ENCODE measurements around the gene ARHGEF10L.

Gene ARHGEF10L

DNA sequence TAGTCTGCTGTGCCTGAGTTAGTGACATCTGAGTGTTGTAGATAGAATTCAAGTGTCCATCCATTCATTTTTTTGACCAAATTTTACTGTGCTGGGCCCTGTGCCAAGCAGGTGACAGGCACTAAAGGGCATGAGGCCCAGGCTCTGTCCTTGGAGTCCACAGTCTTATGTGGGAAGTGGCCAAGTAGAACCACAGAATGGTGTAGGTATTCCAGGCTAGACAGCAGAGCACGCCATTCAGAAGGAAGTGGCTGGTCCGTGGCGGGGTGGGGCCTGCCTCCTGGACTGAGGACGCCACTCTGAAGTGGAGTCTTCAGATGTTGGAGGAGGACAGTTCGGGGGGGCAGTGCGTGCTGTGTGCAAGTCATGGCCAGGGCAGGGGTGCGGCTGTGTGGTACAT is 146.8 kb downstream of the ARHGEF10L start:
- no peak for DNase-seq

DNA sequence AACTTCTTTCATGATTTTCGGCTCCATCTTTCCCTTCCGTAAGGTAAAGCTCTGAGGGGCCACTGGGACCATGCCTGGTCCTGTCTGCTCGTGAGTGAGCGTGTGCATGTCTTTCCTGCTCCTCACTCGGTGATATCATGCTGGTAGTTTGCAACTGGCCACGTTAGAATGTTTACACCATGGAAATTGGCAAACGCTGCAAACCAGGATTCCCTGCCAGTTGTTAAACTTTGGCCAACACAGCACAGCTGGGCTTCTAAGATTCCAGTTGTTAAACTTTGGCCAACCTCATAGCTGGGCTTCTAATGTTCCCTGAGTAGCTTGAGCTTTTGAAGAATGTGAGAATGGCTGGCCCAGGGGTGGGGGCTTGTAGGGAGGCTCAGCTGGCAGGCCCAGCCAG is 147.6 kb downstream of the ARHGEF10L start:
- no peak for DNase-seq

DNA sequence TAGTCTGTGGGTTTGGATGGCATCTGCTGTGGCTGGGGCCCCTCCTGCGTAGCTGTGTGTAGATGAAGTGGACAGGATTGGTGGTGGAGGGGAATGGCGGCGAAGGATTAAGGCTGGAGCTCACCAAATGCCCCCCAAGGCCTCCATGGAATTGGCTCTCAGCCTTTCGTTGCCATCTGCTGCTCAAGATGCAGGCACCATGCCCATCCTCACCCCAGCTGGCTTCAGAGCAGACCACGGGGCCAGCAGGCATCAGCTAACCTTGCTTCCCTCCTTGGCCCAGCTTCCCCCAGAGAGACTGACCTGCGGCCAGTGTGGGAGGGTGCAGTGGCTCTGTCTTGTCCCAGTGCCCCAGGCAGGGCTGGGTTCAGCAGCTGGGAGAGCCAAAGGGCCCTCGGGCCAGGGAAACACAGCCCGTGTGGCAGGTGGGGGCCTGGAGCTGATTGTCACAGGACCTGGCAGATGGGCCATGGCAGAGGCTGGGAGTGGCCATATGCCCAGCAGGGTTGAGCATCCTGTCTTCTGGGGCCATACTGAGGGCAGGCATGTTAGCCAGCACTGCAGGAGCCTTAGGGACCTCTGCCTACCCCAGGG is 148.8 kb downstream of the ARHGEF10L start:
- DNase-seq = no peak

DNA sequence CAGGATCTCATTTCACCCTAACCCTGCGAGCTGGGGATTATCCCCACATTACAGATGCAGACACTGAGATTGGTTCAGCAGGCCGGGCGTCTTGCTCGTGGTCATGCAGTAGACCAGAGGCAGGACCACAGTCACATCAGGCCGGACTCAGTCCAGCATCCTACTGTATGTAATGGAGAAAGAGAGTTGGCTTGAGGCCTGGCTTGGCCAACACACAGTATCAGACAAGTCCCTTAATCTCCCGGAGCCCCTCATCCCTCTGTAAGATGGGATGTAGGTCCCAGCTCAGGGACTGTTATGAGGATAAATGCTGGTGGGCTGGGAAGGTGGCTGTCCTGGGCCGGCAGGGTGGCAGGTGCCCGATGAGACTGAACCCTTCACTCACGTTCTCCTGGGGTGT is 149.5 kb downstream of the ARHGEF10L start:
- DNase-seq = no peak

DNA sequence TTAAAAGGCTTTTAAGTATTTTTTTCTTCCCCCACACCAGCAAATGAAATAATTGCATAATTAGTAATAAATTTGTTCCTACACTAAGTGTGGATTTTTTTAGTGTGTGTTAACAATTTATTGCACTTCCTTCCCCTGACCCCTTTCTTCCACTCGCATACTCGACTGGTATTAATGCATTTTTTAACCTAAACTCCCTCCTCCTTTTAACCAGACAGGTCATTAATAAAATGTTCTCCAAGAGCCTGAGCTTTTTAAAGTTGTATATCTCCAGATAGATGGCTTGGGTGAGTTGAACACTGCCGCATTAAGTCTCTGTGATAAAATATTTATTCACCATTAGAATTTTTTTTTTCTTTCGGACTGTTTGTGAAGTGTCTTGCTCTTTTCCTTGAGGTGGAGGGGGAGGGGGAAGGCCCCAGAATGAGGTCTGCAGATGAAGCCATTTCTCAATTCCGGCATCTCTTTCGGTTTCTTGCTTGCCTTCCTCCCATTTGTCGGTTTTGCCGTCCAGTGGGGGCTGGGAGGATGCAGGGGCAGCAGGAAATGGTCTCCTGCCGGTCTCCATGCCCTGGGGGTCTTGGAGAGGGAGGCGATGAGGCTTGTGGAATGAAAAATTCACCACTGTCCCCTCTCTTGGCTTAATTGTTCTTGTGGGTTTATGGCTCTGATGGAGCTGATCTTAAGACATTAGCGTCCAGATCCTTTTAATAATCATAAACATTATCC is 151.6 kb downstream of the ARHGEF10L start:
- no peak for DNase-seq

DNA sequence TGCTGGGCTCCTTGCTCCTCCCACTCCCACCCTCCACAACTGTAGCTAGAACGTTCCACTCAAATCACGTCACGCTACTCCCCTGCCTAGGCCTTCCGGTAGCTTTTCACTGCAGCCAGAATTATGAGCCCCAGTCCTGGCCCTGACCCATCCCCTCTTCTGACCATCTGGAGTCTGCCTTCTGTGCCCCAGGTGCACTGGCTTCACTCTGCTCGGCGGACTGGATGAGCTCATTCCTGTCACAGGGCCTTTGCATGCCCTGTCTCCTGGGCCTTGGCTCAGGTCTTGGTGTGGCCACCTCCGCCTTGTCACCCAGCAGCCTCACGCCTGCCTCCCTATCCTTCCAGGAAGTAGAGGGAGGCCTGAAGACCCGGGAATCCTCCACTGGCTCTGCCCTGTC is 153.1 kb downstream of the ARHGEF10L start:
- no peak for DNase-seq

DNA sequence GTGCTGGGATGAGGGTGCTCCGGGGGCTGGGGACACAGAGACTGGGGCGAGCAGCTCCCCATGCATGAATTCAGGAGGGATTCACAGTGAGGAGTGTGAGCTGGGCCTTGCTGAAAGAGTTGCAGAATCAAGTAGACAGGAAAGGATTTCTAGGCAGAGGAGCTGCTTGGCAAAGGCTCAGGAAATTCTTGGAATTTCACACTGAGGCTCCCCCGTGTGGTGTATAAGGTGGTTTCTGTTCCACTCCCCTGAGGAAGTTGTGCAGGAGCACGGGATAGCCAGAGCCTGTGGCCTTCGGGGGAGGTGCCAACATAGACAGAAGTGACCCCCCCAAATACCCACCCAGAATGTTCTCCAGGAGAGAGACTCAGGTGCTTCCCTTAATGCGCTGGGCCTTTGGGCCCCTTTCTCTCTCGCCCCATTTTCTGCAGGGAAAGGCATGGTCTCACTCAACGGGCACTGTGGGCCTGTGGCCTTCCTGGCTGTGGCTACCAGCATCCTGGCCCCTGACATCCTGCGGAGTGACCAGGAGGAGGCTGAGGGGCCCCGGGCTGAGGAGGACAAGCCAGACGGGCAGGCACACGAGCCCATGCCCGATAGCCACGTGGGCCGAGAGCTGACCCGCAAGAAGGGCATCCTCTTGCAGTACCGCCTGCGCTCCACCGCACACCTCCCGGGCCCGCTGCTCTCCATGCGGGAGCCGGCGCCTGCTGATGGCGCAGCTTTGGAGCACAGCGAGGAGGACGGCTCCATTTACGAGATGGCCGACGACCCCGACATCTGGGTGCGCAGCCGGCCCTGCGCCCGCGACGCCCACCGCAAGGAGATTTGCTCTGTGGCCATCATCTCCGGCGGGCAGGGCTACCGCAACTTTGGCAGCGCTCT is 157.2 kb downstream of the ARHGEF10L start:
- no peak for DNase-seq

DNA sequence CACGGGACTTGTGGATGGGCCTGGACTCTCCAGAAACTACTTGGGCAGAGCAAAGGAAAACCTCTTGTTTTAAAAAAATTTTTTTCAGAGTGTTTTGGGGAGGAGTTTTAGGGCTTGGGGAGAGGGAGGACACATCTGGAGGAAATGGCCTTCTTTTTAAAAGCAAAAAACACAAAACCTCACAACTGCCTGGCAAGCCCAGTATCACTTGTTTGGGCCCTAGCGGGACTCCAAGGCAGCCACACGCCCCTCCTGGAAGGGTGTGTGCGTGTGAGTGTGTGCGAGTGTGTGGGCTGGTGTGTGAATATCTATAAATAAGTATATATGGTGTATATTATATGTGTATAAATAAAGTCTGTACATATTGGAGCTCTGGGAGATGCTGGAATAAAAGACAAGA is 158.0 kb downstream of the ARHGEF10L start:
- DNase-seq = no peak

DNA sequence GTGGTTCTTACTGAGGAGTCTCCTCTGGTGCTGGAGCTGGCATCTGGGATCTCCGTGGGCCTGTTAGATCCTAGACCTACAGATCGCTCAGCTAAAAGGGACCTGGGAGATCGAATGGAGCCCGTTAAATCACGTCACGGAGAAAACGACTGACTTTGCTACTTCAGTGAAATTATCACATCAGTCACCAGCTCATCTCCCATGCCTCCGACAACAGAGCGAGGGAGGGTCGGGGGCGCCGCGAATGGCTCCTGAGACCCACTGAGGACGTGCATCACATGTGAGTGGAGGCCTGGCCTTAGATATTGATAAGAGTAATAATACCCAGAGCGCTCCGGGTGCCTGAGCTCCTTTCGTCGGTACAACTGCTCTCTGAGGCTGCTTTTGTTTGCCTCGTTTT is 160.1 kb downstream of the ARHGEF10L start:
- DNase-seq = no peak

DNA sequence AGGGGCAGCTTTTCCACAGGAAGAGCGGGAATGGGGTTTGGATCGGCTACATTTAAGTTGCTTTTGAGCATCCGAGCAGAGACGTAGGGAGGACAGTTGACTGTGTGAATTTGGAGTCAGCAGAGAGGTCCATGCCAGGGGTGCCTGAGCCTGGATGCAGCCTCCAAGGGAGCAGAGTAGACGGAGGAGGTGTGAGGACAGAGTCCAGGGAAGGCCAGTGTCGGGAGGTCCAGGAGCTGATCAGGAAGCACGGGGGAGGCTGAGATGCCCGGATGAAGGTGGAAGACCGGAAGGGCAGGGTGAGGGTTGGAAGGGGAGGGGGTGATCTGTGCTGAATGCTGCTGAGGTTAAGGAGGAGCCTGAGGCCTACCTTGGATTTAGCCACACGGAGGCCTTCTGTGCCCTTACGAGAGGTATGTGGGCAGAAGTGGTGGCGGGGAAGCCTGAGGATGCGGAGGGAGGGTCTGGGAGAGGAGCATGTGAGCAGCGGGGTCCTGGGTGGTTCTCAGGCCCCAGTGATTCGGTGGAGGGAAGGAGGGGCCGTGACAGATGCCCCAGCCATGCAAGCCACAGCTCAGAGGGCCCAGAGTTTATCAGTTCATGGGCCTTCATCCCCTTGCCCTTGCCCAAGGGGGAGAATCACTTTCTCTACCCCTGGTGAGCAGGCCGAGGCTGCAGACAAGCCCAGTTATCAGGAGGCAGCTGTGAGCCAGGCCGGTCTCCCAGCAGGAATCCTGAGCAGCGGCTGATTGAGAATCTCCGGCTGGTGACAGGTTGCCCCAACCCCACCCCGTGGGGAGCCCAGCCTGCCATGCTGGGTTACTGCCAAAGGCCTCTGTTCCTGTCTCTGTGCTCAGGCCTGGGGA is 161.7 kb downstream of the ARHGEF10L start:
- DNase-seq = no peak

DNA sequence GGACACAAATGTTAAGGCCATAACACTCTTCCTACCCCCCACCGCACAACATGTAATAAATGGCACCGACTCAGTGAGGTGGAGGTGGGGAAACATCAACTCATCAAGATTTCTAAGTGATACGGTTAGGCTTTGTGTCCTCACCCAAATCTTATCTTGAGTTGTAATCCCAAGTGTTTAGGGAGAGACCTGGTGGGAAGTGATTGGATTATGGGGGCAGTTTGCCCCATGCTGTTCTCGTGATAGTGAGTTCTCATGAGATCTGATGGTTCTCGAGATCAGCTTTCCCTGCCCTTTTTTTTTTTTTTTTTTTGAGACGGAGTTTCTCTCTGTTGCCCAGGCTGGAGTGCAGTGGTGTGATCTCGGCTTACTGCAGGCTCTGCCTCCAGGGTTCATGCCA is 164.7 kb downstream of the ARHGEF10L start:
- no peak for DNase-seq

DNA sequence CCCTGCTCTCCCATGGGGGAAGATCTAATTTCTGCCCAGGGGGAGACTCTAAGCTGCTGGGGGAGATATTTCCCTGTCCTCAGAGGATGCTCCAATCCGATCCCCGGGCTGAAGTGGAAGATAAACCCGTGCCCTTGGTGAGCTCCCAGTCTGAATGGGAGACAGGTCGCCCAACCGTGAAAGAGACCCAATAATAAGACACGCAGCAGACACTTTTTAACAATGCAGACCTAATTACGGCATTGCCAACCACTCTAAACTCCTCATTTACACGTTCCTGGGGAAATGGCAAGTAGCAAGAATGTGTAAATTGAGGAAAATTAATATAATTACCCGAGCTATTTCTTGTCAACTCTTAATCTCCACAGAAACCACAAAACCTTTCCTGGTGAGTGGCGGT is 166.9 kb downstream of the ARHGEF10L start:
- no peak for DNase-seq

DNA sequence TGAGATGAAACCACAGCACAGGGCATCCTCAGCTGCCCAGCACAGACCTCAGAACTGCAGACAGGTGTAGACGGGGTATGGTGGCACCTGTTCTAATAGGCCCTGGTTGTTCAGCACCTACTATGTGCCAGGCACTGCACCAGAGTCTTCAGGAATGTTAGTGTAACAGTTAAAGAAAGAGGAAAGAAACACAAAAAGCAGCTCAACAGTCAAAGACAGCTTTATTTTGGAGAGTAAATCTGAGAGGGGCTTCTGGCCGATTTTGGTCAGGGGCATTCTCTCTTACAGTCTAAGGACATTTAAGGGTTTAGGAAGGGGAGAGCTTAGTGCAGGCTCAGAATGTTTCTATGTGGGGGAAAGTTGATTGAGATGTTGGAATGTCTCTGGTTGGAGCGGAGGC is 170.5 kb downstream of the ARHGEF10L start:
- no peak for DNase-seq

DNA sequence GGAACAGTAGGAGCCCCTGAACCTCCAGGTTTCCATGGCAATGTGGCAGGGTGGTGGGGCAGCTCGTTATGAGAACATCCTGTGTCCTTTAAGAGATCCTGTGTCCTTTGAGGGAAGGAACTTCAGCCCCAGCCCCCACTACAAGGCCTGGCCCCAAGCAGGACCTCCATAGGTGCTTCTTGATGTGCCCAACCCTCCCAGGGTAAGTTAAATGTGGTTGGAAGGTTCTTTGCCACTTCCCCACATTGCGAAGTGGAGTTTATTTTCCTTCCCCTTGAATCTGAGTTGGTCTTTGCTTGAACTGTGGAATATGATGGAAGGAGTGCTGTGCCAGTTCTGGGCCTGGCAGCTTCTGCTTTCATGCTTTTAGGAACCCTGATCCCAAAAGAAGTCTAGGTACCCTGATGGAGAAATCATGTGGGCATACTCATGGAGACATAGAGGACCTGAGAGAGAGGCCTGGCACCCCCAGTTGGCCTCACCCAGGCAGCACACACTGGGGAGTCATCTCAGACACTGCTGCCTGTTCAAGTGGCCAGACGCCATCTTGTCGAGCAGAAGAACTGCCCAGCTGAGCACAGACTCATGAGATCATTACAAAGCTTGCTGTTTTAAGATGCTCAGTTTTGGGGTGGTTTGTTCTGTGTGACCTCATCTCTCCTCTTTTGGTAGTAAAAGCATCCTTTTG is 171.5 kb downstream of the ARHGEF10L start:
- DNase-seq = no peak

DNA sequence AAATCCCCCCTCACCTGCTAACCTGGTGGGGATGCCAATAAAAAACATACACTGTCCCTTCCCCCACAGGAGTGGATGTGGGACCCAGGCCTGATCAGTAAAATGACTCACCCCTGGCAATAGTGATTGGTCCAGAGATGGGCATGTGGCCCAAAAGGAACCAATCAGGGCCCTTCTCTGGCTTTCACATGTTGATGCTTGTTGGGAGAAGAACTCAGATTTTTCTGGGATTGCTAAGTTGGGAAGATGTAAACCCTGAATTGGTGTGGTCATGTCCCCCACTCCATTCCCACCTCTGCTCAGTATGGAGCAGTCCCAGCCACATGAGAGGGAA is 172.0 kb downstream of the ARHGEF10L start:
- DNase-seq = no peak

DNA sequence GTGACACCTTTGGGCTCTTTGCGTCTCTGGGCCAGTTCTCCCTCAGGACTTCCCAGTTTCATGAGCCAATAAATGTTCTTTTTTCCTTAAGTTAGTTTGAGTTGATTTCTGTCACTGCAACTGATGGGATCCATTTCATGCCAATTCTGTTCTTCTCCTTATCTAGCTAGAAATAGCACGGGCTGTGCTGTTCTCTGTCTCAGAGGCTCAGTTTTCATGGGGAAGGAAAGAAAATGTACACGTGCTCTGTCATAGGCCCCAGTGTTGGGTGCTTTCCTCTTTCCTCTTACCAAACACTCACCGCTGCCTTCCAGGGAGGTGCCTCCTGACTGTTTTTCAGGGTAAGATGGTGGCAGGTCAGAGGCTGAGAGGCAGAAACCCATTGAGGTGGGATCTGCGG is 172.4 kb downstream of the ARHGEF10L start:
- DNase-seq = no peak

DNA sequence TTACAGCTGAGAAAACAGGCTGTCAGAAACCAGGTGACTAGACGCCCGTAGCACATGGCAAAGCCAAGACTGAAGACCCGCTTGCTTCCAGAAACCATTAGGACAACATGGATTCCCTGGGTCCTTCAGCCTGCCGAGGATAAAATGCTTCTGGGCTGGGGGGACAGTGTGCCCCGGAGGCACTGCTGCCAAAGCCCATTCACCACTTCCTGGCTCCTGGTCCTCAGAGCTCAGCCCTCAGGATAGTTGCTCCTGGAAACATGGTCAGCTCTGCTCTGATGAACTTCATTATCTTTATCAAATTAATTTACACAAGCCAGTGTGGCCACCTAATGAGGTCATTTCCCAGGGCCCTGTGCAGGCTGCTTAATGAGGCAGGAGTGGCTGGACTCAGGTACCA is 174.5 kb downstream of the ARHGEF10L start:
- DNase-seq = no peak

DNA sequence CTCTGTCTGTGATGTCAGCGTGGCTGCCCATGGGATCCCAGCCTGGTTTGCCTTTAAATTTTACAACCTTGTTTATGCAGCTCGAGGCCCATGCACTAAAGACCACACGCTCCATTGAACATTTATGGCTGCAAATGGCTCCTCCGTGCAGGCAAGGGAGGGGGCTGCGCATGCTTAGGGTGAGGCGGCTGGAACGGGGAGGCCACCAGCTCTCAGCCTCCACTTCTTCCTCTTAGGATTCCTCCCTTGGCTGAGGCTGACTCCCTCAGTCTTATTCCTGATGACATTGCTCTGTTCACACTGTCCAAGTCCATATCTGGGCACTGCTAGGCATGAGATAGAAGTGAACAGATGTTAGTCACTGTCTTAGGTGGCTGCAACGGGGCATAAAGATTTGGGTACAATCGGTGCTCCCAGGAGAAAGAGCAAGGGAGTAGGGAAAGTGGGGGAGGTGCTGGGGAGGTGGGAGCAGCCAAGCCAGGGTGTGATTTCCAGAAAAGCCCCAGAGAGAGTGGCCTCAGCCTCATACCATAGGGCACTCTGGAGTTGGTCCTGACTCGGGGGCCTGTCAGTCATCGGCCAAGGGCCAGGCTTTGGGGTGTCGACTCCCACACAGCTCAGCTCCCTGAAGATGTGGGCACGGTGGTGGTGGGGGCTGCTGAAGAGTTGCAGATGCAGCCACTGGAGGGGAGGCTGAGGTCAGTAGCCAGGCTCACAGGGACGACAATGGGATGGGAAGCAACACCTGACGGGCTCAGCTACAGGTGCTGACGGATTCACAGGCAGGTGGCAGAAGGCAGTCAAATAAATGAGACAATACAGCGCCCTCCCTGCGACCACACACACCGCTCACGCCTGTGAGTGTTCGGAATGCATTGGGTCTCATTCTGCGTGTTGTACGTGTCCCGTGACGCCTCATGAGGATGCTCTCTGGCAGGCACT is 178.4 kb downstream of the ARHGEF10L start:
- no peak for DNase-seq

DNA sequence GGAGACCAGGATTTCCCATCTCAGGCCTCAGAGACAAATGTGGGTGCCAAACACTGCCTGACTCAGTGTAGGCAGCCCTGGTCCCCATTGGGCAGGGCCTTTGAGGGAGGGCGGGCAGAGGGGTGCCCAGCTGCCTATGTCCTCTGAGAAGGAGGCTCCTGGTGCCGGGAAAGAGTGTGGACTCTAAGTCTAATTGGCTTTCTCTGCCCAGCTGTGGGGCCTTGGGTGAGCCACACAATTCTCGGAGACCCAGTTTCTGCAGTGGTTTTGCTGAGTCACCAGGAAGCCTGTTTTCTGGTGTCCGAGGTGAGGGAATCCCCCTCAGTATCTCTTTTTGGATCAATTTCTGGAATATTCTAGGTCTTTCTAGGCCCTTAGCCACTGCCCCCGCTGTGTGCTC is 180.4 kb downstream of the ARHGEF10L start:
- no peak for DNase-seq

DNA sequence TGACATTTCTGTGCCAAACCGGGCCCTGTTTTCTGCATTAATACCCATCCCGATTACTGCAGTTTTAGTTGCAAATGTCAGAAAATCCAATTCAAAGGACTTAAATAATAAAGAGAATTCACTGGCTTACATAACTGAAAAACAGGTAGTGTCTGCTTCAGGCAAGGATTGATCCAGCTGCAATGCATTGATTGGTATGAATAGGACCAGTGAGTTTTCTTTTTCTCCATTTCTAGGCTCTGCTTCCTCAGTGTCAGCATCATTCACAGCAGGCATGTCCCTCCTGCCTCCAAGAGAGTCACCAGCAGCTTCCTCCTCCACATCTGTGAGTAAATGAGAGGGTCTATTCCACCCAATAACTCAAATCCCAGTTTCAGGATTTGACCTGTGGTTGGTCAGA is 181.9 kb downstream of the ARHGEF10L start:
- DNase-seq = no peak

DNA sequence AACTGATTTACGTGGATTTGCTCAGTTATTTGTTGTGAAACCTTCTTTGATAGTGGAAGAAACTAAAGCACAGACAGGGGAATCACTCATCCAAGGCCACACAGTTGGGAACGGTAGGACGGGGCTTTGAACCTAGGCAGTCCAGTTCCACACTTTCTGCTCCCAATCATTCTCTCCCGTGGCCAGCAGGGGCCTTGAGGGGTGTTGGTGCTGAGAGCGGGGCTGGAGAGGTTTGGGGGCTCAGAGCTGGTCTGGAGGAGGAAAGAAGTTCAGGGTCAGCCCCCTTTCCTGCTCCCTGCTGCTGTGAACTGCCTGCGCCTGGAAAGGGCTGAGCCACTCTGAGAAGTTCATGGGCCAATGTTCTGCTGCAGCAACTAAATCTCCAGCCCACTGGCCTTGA is 184.2 kb downstream of the ARHGEF10L start:
- DNase-seq = no peak
